OCI-LY7 (cell line): ENCODE data around the gene CCDC198. TPM values are rescaled to one million over a fixed set of nuclear protein-coding genes. Genes with fewer than 3 reads are reported as not detected.

ENCODE experiments used
- Bru-seq: library from RNA; stranded (reverse); fragments of 400-500 nt; gene quantifications from one replicate; lab custom pipeline; 2021; lab: Mats Ljungman, UMichigan
- BruChase-seq, 2 experiments: library from RNA; stranded (reverse); fragments of 400-500 nt; gene quantifications; one replicate each; lab custom pipeline; 2021; lab: Mats Ljungman, UMichigan
- BruUV-seq: library from RNA; stranded (reverse); fragments of 400-500 nt; replicated peaks from 2 replicates; lab custom pipeline; 2021; lab: Mats Ljungman, UMichigan
- CTCF ChIA-PET: fragments of 300-600 bp; sonication (Branson Sonifier 250); formaldehyde crosslinking; loops from one replicate; lab custom pipeline; 2022; ENCODE audit warnings: antibody characterized with exemption; ENCODE audit not compliant: unreplicated experiment; lab: Charles Lee
- POLR2A ChIA-PET: fragments of 300-600 bp; sonication (Branson Sonifier 250); formaldehyde crosslinking; loops from one replicate; lab custom pipeline; 2022; ENCODE audit warnings: antibody characterized with exemption; lab: Charles Lee
- DNase-seq: peaks from one replicate; pipeline ENCODE4 v3.0.0-alpha.2; 2015; ENCODE audit warnings: low spot score
- H2AFZ ChIP-seq: fragments of 200-600 bp; sonication (generic), shearing (Covaris generic); 2 replicates; pipeline ENCODE4 v1.6.1; 2014; ENCODE audit warnings: mild to moderate bottlenecking, antibody characterized with exemption, low read length, moderate library complexity
- H3K27ac ChIP-seq: fragments of 200-600 bp; sonication (generic); 2 replicates; pipeline ENCODE4 v1.5.1; 2014; ENCODE audit warnings: mixed run types, low read depth, mild to moderate bottlenecking, moderate library complexity, low read length, inconsistent platforms; ENCODE audit not compliant: poor library complexity, severe bottlenecking
- H3K36me3 ChIP-seq: fragments of 200-600 bp; sonication (generic); 2 replicates; pipeline ENCODE4 v1.6.1; 2014; ENCODE audit warnings: mild to moderate bottlenecking, antibody characterized with exemption, low read length, moderate library complexity, mixed read lengths; ENCODE audit not compliant: insufficient read depth
- H3K4me1 ChIP-seq: fragments of 200-600 bp; sonication (generic); 2 replicates; pipeline ENCODE4 v1.5.1; 2014; ENCODE audit warnings: mild to moderate bottlenecking, low read length; ENCODE audit not compliant: insufficient read depth, poor library complexity, severe bottlenecking
- H3K4me2 ChIP-seq: fragments of 200-600 bp; sonication (generic); 2 replicates; pipeline ENCODE4 v1.6.1; 2014; ENCODE audit warnings: mild to moderate bottlenecking, low read length
- H3K4me3 ChIP-seq: fragments of 200-600 bp; sonication (generic); 2 replicates; pipeline ENCODE4 v1.5.1; 2014; ENCODE audit warnings: mild to moderate bottlenecking, low read depth, low read length; ENCODE audit not compliant: poor library complexity, severe bottlenecking
- H3K79me2 ChIP-seq: fragments of 200-600 bp; sonication (generic); 2 replicates; pipeline ENCODE4 v1.6.1; 2016; ENCODE audit warnings: low read depth, mild to moderate bottlenecking, low read length, moderate library complexity, mixed read lengths; ENCODE audit not compliant: insufficient read depth
- H3K9me2 ChIP-seq: fragments of 200-600 bp; sonication (generic); 2 replicates; pipeline ENCODE4 v1.6.1; 2016; ENCODE audit warnings: mild to moderate bottlenecking, low read length, mixed read lengths; ENCODE audit not compliant: insufficient read depth
- H3K9me3 ChIP-seq: fragments of 200-600 bp; sonication (generic); 2 replicates; pipeline ENCODE4 v1.6.1; 2014; ENCODE audit warnings: mild to moderate bottlenecking, mixed run types, low read length, mixed read lengths
- H4K20me1 ChIP-seq: fragments of 200-600 bp; sonication (generic); 2 replicates; pipeline ENCODE4 v1.6.1; 2014; ENCODE audit warnings: mild to moderate bottlenecking, antibody characterized with exemption, low read length, moderate library complexity, mixed read lengths; ENCODE audit not compliant: insufficient read depth
- CTCF ChIP-seq: fragments of 200-600 bp; sonication (generic); conservative IDR thresholded peaks from 2 replicates; pipeline ENCODE4 v1.5.1; 2014; ENCODE audit warnings: mild to moderate bottlenecking, antibody characterized with exemption, low read length, moderate library complexity, mixed read lengths
- EZH2phosphoT487 ChIP-seq: fragments of 200-600 bp; sonication (generic); IDR thresholded peaks from 2 replicates; pipeline ENCODE4 v1.6.1; 2018; ENCODE audit warnings: low read depth, borderline replicate concordance, mild to moderate bottlenecking, mixed run types, antibody characterized with exemption, low read length, moderate library complexity, mixed read lengths
- intact Hi-C: fragments of 100-400 bp; cut with micrococcal nuclease; formaldehyde crosslinking; loops from one replicate; pipeline ENCODE4 v1.10.0; 2022; ENCODE audit not compliant: unreplicated experiment
- long read RNA-seq: library from polyadenylated mRNA; stranded (forward); transcript quantifications from one replicate; pipeline ENCODE4 v2.0.0, GENCODE V29; 2022
- total RNA-seq, 2 experiments: library from RNA; depleted of rRNA in 1 of 2; stranded (reverse); fragments of >200 nt in 1 of 2; shearing (Covaris generic) in 1 of 2; gene quantifications; 2 replicates each; pipeline ENCODE4 v1.2.3, GENCODE V29; 2014 to 2022

CCDC198 gene
- not detected in 2 replicates for total RNA-seq (2014; rRNA removed; shearing (Covaris generic))
- total RNA-seq (2022) = not detected in 2 replicates
- Bru-seq, nascent RNA = percentile 8 among the genes with signal in this experiment
- percentile 6 among the genes with signal in this experiment for BruChase-seq, experiment 1, labeled RNA remaining after a 6-hour chase
- BruChase-seq, experiment 2, labeled RNA remaining after a 2-hour chase = percentile 5 among the genes with signal in this experiment
- long read RNA-seq = 0 reads

- Histone ChIP-seq H2AFZ (no peak within 1 kb of the TSS), H3K9me3 (no peaks in the 10 kb centered on the region), H4K20me1 (no peaks in the 10 kb centered on the region), H3K9me2 (no peaks in the 10 kb centered on the region), H3K36me3 (no peaks in the 10 kb centered on the region), H3K27ac (no peak within 1 kb of the TSS), H3K4me1 (no peaks in the 10 kb centered on the region), H3K4me2 (no peak within 1 kb of the TSS), H3K4me3 (no peak within 1 kb of the TSS), H3K79me2 (no peaks in the 10 kb centered on the region)
- intact Hi-C loops = no loop called here
- POLR2A ChIA-PET = interaction anchor here (0.6 to 1.0 kb wide), 3 partner anchors 19 to 548 kb away, joined by 3 read pairs; no protein-coding TSS in a partner anchor
- CTCF ChIA-PET = no interaction called here
- no peak for TF ChIP-seq CTCF
- TF ChIP-seq EZH2phosphoT487 = no peak
- DNase-seq = no peak
- BruUV-seq = no TSS peak
These were observed at the start of gene CCDC198 for GRCh38 chr14:57493467-57494181. TSS of gene CCDC198 (minus strand) at chr14:57493857. CDS start at chr14:57493715, 142 bp downstream.

GRCh38 chr14:57533214-57533613 is 39.6 kb upstream of the CCDC198 start:
- ChIA-PET POLR2A (interaction anchor here (0.7 kb wide), 1 partner anchor 12 kb away, joined by 3 read pairs; no protein-coding TSS in a partner anchor), CTCF (no interaction called here)
- Histone ChIP-seq H3K79me2 (no peaks in the 10 kb centered on the region), H3K27ac (no peak overlapping the region), H3K4me3 (no peak overlapping the region), H3K4me2 (no peak overlapping the region), H2AFZ (no peak overlapping the region), H3K9me3 (no peaks in the 10 kb centered on the region), H3K9me2 (no peaks in the 10 kb centered on the region), H3K36me3 (no peaks in the 10 kb centered on the region), H4K20me1 (no peaks in the 10 kb centered on the region), H3K4me1 (no peaks in the 10 kb centered on the region)
- peak; percentile 74 for TF ChIP-seq CTCF
- no peak for TF ChIP-seq EZH2phosphoT487
- intact Hi-C loops = no loop called here
- DNase-seq = peak; percentile 36
- no TSS peak for BruUV-seq
